GM19351 (cell line): Measurements from ENCODE around the gene GALNT10.

Experiments
- ATAC-seq: cut with Tn5 transposase; IDR thresholded peaks from one replicate; pipeline ENCODE4 v1.9.1; 2021; ENCODE audit warnings: mild to moderate bottlenecking, moderate library complexity; ENCODE audit not compliant: unreplicated experiment

The GALNT10 gene

DNA sequence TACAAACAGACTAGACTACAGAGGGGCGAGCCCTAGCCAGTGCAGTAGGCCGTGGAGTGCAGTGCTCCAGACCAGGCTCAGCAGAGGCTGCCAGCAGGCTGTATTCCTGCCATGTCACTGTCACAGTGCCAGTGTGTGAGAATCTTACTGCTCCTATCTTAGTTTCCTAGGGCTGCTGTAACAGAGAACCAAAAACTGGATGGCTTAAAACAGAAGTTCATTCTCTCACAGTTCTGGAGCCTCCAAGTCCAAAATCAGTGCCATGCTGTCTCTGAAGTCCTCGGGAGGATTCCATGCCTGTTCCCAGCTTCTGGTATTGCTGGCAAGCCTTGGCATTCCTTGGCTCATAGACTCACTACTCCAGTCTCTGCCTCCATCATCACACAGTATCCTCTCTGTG, 180.3 kb downstream of the GALNT10 start:
- ATAC-seq: no peak

DNA sequence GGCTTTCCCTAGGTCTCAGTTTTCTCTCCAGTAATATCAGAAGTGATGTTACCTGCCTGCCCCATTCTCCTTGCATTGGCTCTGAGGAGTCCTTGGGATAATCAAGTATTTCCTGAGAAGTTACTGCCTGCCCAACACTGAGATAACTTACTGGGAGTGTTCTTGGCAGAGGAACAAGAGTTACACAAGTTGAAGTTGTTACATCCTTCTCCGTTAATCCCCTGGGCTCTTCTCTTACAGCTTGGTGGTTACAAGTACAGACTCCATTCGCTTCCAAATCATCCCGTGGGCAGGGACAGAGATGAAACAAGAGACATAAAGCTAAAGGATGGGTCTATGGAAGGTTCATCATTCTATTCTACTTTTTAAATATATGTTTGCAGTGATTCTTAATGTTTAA, 181.2 kb downstream of the GALNT10 start:
- ATAC-seq: no peak

DNA sequence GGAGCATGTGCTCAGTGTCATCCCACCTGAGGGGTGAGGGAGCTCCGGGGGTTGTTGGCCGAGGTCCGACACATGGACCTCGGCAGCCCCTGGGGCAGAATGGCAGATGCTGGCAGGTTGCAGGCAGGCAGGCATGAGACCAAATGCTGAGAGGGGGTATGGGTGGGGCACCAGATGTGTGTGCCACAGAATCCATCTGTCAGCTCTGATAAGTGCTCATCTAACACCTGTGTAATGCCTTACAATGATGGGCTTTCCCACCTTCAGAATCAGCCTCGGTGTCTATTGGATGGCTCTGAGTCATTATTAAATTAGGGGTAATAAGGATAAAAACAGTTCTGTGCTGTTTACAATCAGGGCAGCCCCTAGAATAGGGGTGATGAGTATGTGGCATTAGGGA, 182.1 kb downstream of the GALNT10 start:
- ATAC-seq: no peak

DNA sequence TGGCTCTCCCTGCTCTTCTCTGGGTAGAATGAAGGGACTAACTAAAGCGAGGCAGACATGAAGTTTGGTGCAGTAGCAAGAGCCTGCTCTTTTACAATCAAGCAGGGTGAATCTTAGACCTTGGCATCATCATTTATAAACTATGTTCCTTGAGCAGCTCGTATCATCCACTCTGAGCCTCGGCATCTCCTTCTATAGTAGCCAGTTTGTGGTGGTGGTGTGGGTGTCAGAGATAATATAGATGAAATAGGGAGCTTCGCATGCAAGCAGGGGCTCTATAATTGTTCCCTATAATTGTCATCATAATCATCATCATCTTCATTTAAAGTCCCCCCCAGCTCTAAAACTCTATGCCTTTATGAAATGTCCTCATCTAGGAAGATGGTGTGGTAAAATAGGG, 182.8 kb downstream of the GALNT10 start:
- no peak for ATAC-seq

DNA sequence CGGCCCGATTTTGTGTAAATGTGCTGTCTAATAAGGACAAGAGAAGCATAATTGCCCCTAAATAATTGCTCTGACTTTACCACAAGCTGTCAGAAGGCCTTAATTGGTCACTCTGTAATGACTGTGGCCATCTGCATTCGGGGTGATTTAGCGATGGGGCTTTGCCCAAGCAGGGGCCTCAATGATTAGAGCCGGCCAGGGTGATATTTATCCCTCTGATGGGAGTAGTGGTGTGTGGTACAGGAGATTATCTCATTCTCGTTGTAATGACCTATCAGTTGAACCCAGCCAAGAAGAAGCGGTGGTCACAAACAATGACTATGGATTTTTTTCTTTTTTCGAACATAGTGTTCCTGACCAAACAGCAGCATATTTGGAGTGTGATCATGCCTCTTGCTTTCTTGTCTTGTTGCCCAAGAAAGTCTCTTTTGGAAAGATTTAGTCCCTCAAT, 183.2 kb downstream of the GALNT10 start:
- no peak for ATAC-seq

DNA sequence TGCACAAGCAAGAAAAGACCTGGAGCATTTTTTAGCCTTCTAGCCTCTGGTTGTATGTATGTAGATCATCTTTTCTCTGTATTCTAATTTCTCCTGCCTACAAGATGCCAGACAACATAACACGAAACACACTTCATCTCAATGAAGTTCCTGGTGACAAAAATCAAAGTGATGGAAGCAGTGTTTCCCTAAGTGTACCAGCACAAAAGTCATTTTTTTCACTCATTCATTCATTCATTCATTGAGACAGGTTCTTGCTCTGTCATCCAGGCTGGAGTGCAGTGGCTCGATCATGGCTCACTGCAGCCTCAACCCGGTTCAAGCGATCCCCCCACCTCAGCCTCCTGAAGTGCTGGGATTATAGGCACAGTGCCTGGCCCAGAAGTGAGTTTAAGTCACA, 183.7 kb downstream of the GALNT10 start:
- ATAC-seq: no peak

DNA sequence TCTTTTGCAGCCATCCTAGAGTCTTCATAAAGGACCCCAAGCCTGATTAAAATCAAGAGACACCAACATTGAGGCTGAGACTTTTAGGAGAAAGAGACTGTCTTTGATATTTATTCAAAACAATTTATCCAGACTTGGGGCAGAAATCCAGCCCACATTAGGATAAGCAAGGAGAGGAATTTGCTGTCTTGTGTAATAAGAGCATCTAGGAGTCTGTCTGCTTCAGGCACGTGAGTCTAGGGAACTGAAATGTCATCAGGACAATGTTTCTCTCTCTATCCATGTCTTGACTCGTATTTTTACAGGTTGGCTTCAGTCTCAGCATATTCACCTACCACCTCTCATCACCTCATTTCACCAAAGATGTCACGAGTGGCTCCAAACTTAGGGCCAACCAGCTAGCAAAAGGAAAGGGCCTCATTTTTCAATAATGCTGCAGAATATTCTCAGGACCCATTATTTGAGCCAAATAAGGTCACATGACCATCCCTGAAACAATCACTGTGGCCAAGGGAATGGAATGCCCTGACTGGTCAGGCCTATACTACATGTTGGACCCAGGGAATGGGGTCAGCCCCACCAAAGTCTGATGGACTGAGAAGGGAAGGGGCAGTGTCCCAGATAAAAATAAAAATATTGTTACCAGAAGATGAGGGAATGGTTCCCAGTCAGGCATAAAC, 184.9 kb downstream of the GALNT10 start:
- ATAC-seq: no peak

DNA sequence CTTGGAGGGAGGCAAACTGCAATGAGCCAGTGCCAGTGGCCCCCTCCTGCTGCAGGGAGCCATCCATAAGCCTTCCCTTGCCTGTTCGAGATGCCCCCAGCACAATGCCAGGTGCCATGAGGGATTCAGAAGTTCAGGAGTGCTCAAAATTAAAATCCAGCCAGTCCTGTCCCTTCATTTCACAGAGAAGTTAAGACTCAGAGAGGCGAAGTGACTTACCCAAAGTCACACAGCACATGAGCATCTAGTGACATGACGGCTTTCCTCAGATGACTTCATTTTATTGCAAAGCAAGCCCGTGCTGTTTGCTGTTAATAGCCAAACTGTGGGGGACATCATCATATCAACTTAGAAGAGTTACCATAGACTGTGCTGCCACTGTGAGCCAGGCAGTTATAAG, 185.9 kb downstream of the GALNT10 start:
- ATAC-seq: no peak

DNA sequence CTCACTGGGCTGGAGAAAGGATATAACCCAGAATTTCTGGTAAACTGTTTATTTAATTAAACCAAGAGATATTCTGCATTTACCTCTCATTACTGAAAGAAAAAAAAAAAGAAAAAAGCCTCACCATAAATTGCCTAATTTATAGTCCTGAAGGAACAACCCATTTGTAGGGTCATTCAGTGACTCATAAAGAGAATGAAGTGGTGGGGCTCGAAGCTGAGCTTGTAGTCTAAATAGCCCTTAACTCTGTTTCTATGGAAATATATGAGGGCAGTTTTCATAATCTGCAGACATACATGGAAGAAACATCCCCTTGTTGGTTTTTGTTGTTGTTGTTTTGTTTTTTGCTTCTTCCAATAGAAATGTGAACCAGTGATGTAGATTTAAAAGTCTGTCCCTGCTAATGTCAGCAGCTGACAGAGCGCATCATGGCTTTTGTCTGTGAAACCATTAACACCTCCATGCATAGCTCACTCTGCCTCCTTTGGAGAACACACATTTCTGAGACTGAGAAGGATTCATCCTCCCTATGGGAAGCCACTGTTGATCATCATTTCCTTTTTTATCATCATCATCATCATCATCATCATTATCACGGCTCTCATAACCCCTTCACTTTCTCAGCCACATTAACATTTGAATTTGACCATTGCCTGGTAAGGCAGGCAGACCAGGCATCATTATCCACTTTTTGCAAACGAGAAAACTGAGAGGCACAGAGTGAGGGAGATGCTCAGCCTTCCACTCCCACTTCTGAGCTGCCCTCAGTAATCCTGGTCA, 187.4 kb downstream of the GALNT10 start:
- no peak for ATAC-seq

DNA sequence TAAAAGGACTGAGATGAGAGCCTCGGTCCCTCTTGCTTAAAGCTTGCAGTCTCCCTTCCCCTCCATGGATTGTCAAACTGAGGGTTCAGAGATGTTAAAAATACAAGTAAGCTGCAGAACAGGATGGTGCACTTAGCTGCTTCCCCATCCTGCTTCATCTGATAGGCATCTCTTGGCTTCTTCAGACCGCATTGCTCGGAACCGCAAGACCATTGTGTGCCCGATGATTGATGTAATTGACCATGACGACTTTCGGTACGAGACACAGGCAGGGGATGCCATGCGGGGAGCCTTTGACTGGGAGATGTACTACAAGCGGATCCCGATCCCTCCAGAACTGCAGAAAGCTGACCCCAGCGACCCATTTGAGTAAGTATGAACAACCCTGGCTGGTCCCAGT, 189.7 kb downstream of the GALNT10 start:
- no peak for ATAC-seq

DNA sequence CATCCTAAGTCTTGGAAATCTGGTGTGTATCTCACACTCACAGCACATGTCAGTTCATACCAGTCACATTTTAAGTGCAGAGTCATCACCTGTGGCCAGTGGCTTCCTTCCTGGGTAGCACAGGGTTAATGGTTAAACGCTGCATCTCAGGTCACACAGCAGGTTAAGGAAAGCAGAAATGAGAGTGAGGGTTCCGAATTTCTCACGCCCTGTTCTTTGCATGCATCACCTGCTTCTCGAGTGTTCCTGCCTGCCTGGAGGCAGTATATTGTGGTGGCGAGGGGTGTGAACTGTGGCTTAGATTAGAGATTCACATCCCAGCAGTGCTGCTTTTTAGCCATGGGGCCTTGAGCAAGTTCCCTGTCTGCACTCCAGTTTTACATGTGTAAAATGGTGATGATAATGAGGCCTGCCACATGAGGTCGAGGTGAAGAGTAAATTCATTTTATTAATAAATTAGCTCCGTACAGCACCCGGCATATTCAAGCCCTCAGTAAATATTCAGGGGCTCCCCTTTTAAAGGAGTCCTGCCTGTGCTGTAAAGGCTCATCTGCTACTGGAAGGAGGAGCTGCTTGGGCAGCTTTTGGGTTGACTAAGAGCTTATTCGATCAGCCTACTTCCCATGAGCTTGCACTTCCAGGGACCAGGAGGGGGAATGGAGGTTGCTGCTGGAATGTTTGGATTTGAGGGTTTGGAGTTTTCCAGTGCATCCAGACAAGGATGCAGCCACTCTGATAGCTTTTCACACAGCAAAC, 194.1 kb downstream of the GALNT10 start:
- peak; percentile 98 for ATAC-seq

DNA sequence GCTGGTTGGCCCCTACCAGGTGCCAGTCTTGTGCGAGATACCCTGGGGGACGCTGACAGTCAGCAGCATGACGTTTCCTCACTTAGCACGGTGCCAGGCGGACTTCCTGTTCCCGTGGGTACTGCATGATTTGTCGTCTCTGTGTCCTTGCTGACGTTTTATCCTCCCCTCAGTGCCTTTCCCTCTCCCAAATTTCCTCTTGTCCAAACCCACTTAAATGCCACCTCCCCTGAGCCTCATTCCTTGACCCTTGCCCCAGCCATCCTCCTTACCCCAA, 194.6 kb downstream of the GALNT10 start:
- ATAC-seq: no peak

DNA sequence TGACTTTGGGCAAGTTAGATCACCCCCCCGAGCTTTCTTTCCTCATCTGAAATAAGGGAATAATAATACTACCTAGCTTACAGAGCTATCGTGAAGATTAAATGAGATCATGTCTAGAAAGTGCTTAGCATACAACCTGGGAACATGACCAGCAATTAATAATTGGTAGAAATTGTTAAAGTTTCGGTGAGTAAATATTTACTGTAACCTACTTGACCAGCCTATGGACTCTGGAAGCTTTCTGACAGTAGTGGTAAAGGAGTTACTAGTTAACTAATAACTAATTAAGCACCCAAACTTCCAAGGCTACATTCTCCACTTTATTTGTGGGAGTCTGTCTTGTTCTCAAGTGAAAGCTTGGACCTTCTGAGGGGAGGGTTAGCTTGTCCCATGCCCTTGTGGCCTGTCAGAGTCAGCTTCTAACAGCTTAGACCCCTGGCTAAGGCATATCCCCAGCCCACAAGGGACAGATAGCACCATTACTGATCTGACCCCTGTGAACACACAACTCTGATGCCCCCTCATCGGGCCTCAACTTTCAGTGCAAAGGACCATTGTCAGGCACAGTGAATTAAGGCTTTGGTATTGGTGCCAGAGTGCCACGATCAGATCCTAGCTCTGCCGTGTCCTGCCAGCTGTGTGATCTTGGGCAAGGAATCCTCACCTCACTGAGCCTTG, 196.6 kb downstream of the GALNT10 start:
- ATAC-seq: no peak

DNA sequence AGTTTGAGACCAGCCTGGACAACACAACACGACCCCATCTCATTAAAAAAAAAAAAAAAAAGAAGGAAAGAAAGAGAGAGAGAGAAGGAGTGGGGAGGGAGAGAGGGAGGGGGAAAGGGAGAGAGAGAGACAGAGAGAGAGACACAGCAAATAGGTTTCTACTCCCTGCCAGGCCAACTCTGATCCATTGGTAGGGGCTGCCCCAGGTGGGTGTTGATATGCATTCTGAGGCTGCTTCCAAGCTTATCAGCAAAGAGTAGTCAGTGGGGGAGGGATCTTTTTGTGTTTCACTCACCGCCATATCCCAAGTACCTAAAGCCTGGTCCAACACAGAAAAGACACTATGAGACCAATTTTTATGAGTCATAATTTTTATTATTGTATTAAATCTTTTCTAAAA, 198.3 kb downstream of the GALNT10 start:
- no peak for ATAC-seq

DNA sequence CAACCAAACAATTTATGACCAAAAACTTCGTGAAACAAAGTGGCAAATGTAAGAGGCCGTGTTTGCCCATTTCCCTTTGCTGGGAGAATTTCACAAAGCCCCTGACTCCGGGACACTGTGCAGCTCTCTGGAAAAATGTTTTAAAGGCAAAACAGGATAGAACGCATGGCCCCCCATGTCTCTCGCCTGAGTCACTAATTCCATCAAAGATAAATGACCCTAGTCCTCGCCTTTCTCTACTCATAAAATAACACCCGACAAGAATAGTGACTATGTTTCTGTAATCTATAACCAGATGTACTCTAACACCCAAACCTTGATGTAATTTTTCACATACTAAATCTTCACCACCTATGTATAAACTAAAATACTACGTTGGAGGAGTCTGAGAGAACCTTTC, 199.6 kb downstream of the GALNT10 start:
- ATAC-seq: no peak

DNA sequence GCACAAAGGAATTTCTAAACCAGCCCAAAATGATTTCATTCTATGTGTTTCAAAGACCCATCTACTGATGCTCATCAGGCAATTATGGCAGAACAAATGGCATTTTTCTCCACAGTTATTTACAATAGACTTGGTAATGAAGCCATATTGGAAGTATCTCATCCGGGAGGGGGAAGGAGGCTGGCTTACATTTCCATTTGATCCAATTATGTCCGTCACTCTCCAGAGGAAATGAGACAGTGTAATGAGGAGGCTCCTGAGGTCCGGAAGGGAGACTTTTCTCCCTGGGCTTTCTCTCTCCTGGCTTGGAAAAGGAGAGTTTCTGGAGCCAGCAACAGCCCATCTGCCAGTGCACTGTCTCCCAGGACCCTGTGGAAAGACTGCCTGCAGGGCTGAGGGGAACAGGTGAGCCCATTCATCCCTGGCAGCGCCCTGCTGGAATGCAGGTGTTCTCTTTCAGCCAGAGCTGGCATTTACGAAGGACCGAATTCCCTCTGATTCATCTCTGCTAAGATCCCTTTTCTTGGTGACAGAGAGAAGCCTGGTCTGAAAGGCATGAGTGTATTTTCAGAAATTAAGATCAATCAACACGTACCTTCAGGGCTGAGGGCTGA, 200.3 kb downstream of the GALNT10 start:
- ATAC-seq: no peak

DNA sequence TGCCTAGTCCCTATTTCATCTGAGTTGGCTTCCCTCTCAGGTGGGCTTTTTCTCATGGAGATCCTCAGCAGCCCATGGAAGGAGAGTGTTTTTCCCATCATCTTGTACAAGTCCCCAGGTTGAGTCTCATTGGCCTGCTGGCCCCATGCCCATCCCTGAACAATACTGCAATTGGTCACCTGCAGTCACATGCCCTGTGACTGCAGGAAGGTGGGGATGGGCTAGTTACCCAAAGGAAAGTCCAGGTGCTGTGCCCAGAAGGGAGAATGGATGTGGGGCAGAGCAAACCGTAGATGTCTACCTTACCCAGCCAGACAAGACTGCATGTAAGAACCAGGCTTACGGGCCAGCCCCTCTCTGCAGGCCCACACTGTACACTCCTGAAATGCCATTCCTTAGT, 201.3 kb downstream of the GALNT10 start:
- ATAC-seq: no peak

DNA sequence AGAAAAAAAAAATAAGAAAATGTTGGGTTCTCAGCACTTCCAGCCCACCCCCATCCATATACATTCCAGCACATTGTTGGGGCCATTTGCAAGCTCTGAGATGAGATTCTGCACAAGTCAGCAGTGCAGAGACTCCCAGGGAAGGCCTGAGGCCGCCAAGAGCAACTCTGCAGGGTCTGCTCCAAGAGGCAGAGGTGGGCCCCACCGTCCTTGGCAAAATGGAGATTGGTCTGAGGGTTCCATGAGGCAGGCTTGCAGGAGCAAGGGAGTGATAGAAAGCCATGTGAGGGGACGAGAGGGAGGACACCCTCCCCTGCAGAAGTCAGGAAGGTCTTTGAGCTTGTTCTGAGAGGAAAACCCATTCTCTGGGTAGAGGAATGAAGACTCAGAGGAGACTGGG, 203.3 kb downstream of the GALNT10 start:
- ATAC-seq: no peak

DNA sequence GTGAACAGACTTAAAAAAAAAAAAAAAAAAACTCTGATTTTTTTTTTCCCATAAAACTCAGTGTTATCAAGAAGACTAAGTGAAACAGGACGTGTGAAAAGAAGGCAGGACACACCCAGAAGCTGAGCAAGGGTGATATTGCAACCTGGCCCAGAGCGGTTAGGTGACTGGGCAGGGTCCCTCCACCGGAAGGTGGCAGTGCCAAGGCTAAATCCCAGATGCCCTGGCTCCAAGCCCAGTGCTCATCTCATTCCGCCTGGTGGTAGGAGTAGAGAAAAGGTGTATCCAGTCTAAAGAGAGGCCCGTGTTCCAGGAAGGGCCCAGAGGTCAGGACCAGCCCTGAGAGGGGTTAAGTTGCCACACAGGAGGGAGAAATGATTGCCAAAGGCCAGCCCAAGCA, 203.8 kb downstream of the GALNT10 start:
- no peak for ATAC-seq

DNA sequence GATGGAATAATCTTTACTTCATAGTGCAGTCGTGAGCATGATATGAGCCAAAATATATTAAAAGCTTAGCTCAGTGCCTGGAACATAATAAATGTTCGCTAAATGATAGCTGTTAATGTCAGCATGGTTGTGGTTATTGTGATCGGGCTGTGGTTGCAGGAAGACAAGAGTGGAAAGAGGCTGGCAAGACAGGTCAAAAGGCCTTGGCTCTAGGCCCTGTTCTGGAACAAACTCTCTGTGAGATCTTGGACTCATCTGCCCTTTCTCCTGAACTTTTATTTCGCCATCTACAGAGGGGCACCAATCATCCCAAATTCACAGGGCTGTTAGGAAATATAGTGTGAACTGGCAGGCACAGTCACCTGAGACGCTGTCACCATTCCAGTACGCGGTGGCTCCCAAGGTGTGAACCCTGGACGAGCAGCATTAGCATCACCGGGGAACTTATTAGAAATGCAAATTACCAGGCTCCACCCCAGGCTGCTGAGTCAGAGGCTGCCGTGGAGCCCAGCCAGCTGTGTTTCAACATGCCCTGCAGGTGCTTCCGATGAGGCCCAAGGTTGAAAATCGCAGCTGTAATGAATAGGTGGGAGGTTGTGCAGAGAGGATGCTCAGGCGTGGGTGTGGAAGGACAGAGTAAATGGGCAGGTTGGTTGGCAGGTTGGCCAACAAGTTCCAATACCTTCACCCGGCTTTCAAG, 205.0 kb downstream of the GALNT10 start:
- peak; percentile 92 for ATAC-seq

DNA sequence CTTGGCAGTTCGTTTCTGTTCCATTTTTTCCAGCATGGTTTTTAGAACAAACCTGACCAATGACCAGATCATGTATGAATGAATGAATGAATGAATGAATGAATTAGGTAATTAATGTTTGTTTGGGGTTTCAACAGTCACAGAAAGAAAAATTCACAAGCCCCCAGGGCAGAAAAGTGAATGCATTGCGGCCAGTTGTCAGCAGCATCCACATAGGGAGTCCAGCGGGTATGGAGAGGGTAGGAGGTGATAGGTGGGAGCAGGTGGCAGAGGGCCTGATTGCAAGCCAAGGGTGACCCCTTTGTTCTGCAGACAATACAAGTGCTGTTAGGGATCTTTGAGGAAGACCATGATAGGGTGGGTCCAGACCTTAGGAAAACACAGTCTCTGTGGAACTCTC, 205.6 kb downstream of the GALNT10 start:
- ATAC-seq: no peak
